Activated CD8-positive, alpha-beta memory T cell treated with anti-CD3 and anti-CD28 coated beads for 4 hours (primary cell): ENCODE measurements around the gene SLC38A9.

Experiments
- DNase-seq, 2 donors: peaks; one replicate each; pipeline ENCODE4 v3.0.0-alpha.2; 2020; ENCODE audit warnings: low read depth in 2 of 2

The SLC38A9 gene

GRCh38 chr5:55657443-55657842 is 54.7 kb downstream of the SLC38A9 start:
- no peak for DNase-seq

- no peak for DNase-seq
Measured at GRCh38 chr5:55650386-55650785, 61.7 kb downstream of the SLC38A9 start.

GRCh38 chr5:55649963-55650362 is 62.2 kb downstream of the SLC38A9 start:
- no peak for DNase-seq

GRCh38 chr5:55645304-55645703 is 66.8 kb downstream of the SLC38A9 start:
- no peak for DNase-seq

GRCh38 chr5:55638455-55638854 is 73.7 kb downstream of the SLC38A9 start:
- no peak for DNase-seq

- no peak for DNase-seq
Measured at GRCh38 chr5:55638051-55638450, 74.1 kb downstream of the SLC38A9 start.

- DNase-seq: no peak
Measured at GRCh38 chr5:55636683-55637082, 75.4 kb downstream of the SLC38A9 start.

GRCh38 chr5:55636177-55636576 is 75.9 kb downstream of the SLC38A9 start:
- DNase-seq: no peak

- no peak for DNase-seq
Measured at GRCh38 chr5:55634866-55635265, 77.3 kb downstream of the SLC38A9 start.

GRCh38 chr5:55634209-55634805 is 77.8 kb downstream of the SLC38A9 start:
- no peak for DNase-seq

- DNase-seq: no peak
Measured at GRCh38 chr5:55633574-55634208, 78.4 kb downstream of the SLC38A9 start.

- no peak for DNase-seq
Measured at GRCh38 chr5:55629815-55630214, 82.3 kb downstream of the SLC38A9 start.

- no peak for DNase-seq
Measured at GRCh38 chr5:55626790-55627189, 85.3 kb downstream of the SLC38A9 start.

- no peak for DNase-seq
Measured at GRCh38 chr5:55625913-55626312, 86.2 kb downstream of the SLC38A9 start.

GRCh38 chr5:55625589-55625909 is 86.6 kb downstream of the SLC38A9 start:
- DNase-seq: no peak

- no peak for DNase-seq
Measured at GRCh38 chr5:55624841-55625588, 87.1 kb downstream of the SLC38A9 start.

GRCh38 chr5:55623789-55624188 is 88.3 kb downstream of the SLC38A9 start:
- no peak for DNase-seq

- DNase-seq: no peak
Measured at GRCh38 chr5:55622460-55622859, 89.7 kb downstream of the SLC38A9 start.

GRCh38 chr5:55621229-55621628 is 90.9 kb downstream of the SLC38A9 start:
- DNase-seq: no peak

GRCh38 chr5:55620766-55621160 is 91.4 kb downstream of the SLC38A9 start:
- no peak for DNase-seq

GRCh38 chr5:55620009-55620765 is 91.9 kb downstream of the SLC38A9 start:
- no peak for DNase-seq

GRCh38 chr5:55618318-55618717 is 93.8 kb downstream of the SLC38A9 start:
- DNase-seq: no peak
